ENCODE data around the gene GNAQ. TPM values are rescaled to one million over a fixed set of nuclear protein-coding genes. Genes with fewer than 3 reads are reported as not detected.

Gene GNAQ
- total RNA-seq, 1 donor from 2014 or later: 16.2 TPM

GRCh38 chr9:77750981-77751340, 280.6 kb downstream of the GNAQ start:
- Histone ChIP-seq H3K4me3 (ENCODE audit: low read length in 3 of 3) (no peak overlapping the region), H3K27me3 (ENCODE audit: control insufficient read depth in 3 of 3, insufficient read depth in 3 of 3, low read length in 3 of 3) (no peaks in the 10 kb centered on the region), H3K4me1 (ENCODE audit: control insufficient read depth in 3 of 3, insufficient read depth in 3 of 3, low read length in 3 of 3) (peaks cover 0 to 4% (median 4%) of the 10 kb centered on the region in 3 donors), H3K9ac (ENCODE audit: low read depth in 1 of 3, low read length in 3 of 3) (no peak overlapping the region), H3K27ac (ENCODE audit: low read depth, low read length) (no peak overlapping the region), H3K36me3 (ENCODE audit: control insufficient read depth in 3 of 3, insufficient read depth in 3 of 3, low read length in 3 of 3) (no peaks in the 10 kb centered on the region), H3K9me3 (ENCODE audit: control insufficient read depth in 3 of 3, low read length in 3 of 3) (no peaks in the 10 kb centered on the region)

- H3K9ac ChIP-seq (ENCODE audit: low read depth in 1 of 3, low read length in 3 of 3): no peak overlapping the region
- no peaks in the 10 kb centered on the region for H3K36me3 ChIP-seq (ENCODE audit: control insufficient read depth in 3 of 3, insufficient read depth in 3 of 3, low read length in 3 of 3)
- H3K27me3 ChIP-seq (ENCODE audit: control insufficient read depth in 3 of 3, insufficient read depth in 3 of 3, low read length in 3 of 3): no peaks in the 10 kb centered on the region
- H3K9me3 ChIP-seq (ENCODE audit: control insufficient read depth in 3 of 3, low read length in 3 of 3): no peaks in the 10 kb centered on the region
- H3K4me3 ChIP-seq (ENCODE audit: low read length in 3 of 3): no peak overlapping the region
- peaks cover 0 to 4% (median 4%) of the 10 kb centered on the region in 3 donors for H3K4me1 ChIP-seq (ENCODE audit: control insufficient read depth in 3 of 3, insufficient read depth in 3 of 3, low read length in 3 of 3)
- H3K27ac ChIP-seq (ENCODE audit: low read depth, low read length): no peak overlapping the region
These were observed 281.3 kb downstream of the GNAQ start for GRCh38 chr9:77750284-77750683.

- H3K9ac ChIP-seq (ENCODE audit: low read depth in 1 of 3, low read length in 3 of 3): no peak overlapping the region
- no peak overlapping the region for H3K4me3 ChIP-seq (ENCODE audit: low read length in 3 of 3)
- peaks cover 0 to 8% (median 4%) of the 10 kb centered on the region in 3 donors for H3K4me1 ChIP-seq (ENCODE audit: control insufficient read depth in 3 of 3, insufficient read depth in 3 of 3, low read length in 3 of 3)
- no peaks in the 10 kb centered on the region for H3K36me3 ChIP-seq (ENCODE audit: control insufficient read depth in 3 of 3, insufficient read depth in 3 of 3, low read length in 3 of 3)
- H3K9me3 ChIP-seq (ENCODE audit: control insufficient read depth in 3 of 3, low read length in 3 of 3): no peaks in the 10 kb centered on the region
- H3K27ac ChIP-seq (ENCODE audit: low read depth, low read length): no peak overlapping the region
- no peaks in the 10 kb centered on the region for H3K27me3 ChIP-seq (ENCODE audit: control insufficient read depth in 3 of 3, insufficient read depth in 3 of 3, low read length in 3 of 3)
These were observed 283.3 kb downstream of the GNAQ start for GRCh38 chr9:77748214-77748772.

DNA sequence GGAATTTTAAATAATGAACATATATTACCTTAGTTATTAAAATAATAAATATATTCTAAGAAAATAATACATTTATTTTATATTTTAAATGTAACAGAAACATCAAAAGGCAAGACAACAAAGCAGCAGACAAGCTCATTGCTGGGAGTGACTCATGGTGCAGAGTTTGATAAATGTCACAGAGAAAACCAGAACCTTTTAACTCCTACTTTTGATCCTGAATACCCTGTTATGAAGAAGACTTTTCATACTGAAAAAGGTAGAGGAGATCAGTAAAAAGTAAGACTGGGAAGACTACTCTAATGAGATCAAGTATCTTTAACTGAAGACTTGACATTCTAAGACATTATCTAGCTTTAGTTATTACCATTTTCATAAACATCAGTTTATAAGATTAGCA, 284.4 kb downstream of the GNAQ start:
- Histone ChIP-seq H3K36me3 (ENCODE audit: control insufficient read depth in 3 of 3, insufficient read depth in 3 of 3, low read length in 3 of 3) (no peaks in the 10 kb centered on the region), H3K27ac (ENCODE audit: low read depth, low read length) (no peak overlapping the region), H3K27me3 (ENCODE audit: control insufficient read depth in 3 of 3, insufficient read depth in 3 of 3, low read length in 3 of 3) (no peaks in the 10 kb centered on the region), H3K9ac (ENCODE audit: low read depth in 1 of 3, low read length in 3 of 3) (no peak overlapping the region), H3K4me1 (ENCODE audit: control insufficient read depth in 3 of 3, insufficient read depth in 3 of 3, low read length in 3 of 3) (peaks cover 0 to 4% (median under 1%) of the 10 kb centered on the region in 3 donors), H3K9me3 (ENCODE audit: control insufficient read depth in 3 of 3, low read length in 3 of 3) (no peaks in the 10 kb centered on the region), H3K4me3 (ENCODE audit: low read length in 3 of 3) (no peak overlapping the region)

DNA sequence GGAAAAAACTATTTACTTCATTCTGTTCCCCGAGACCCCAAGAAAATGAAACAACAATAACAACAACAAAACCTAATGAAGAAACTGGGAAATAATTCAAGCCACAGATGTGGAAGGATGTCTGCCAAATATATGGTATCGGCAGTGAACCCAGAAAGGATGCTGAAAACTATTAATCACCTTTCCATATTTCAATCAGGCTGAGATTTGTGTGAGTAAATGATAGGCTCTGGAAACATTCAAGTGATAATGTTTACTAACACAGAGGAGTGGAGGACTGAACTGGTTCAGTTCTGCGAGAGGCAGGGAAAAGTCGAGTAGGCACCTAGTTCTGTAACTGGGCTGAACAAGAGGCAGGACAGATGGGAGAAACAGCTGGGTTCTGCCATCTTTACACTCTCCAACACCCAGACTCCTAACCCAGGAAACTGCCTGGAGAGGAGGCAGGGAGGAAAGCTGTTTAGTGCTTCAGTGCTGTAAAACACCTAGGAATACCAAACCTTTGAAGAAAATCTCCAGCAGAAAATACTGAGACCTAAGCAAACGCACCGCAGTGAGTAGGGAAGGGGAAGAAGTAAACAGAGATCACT, 286.7 kb downstream of the GNAQ start:
- Histone ChIP-seq H3K9me3 (ENCODE audit: control insufficient read depth in 3 of 3, low read length in 3 of 3) (no peaks in the 10 kb centered on the region), H3K4me1 (ENCODE audit: control insufficient read depth in 3 of 3, insufficient read depth in 3 of 3, low read length in 3 of 3) (peaks cover 0 to 4% (median 0%) of the 10 kb centered on the region in 3 donors), H3K27ac (ENCODE audit: low read depth, low read length) (no peak overlapping the region), H3K36me3 (ENCODE audit: control insufficient read depth in 3 of 3, insufficient read depth in 3 of 3, low read length in 3 of 3) (no peaks in the 10 kb centered on the region), H3K4me3 (ENCODE audit: low read length in 3 of 3) (no peak overlapping the region), H3K27me3 (ENCODE audit: control insufficient read depth in 3 of 3, insufficient read depth in 3 of 3, low read length in 3 of 3) (no peaks in the 10 kb centered on the region), H3K9ac (ENCODE audit: low read depth in 1 of 3, low read length in 3 of 3) (no peak overlapping the region)

DNA sequence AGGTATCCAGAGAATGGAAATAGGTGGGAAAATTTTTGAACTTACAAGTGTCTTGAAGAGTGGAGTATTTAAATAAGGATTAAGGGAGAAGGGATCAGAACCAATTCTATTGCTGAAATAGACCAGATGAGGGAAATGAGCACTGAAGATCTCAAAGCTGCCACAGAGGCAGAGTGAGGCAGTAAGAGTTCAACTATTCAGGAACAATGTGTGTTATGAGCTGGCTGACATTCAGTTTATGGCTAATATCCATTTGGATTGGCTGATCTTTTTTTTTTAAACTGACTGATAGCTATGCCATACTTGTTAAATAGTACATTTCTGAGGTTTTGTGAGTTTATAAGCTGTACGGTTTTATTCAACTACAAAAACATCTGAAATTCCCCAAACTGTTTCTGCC, 288.2 kb downstream of the GNAQ start:
- Histone ChIP-seq H3K4me3 (ENCODE audit: low read length in 3 of 3) (no peak overlapping the region), H3K9ac (ENCODE audit: low read depth in 1 of 3, low read length in 3 of 3) (no peak overlapping the region), H3K27ac (ENCODE audit: low read depth, low read length) (no peak overlapping the region), H3K36me3 (ENCODE audit: control insufficient read depth in 3 of 3, insufficient read depth in 3 of 3, low read length in 3 of 3) (no peaks in the 10 kb centered on the region), H3K9me3 (ENCODE audit: control insufficient read depth in 3 of 3, low read length in 3 of 3) (no peaks in the 10 kb centered on the region), H3K4me1 (ENCODE audit: control insufficient read depth in 3 of 3, insufficient read depth in 3 of 3, low read length in 3 of 3) (peaks cover 0 to 4% (median 0%) of the 10 kb centered on the region in 3 donors), H3K27me3 (ENCODE audit: control insufficient read depth in 3 of 3, insufficient read depth in 3 of 3, low read length in 3 of 3) (no peaks in the 10 kb centered on the region)

DNA sequence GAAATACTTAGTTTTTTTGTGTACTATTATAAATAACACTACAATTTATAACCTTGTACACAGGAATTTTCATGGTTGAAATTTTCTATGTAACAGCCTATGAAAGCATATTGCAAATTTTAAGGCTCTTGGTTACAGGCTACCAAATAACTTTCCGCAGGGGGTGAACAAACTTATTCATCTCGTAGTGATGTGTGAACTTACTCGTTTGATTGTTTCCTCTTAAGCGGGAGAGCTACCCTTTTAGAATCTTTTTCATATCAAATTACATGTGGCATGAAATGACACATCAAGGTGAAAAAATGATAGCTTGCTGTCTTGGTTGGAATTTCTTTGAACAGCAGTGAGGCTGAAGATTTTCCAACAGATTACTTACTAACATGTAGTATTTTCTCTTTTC, 292.7 kb downstream of the GNAQ start:
- peaks cover 0 to 7% (median 4%) of the 10 kb centered on the region in 3 donors for H3K4me1 ChIP-seq (ENCODE audit: control insufficient read depth in 3 of 3, insufficient read depth in 3 of 3, low read length in 3 of 3)
- H3K27me3 ChIP-seq (ENCODE audit: control insufficient read depth in 3 of 3, insufficient read depth in 3 of 3, low read length in 3 of 3): no peaks in the 10 kb centered on the region
- no peak overlapping the region for H3K4me3 ChIP-seq (ENCODE audit: low read length in 3 of 3)
- no peak overlapping the region for H3K27ac ChIP-seq (ENCODE audit: low read depth, low read length)
- H3K9me3 ChIP-seq (ENCODE audit: control insufficient read depth in 3 of 3, low read length in 3 of 3): no peaks in the 10 kb centered on the region
- H3K9ac ChIP-seq (ENCODE audit: low read depth in 1 of 3, low read length in 3 of 3): no peak overlapping the region
- H3K36me3 ChIP-seq (ENCODE audit: control insufficient read depth in 3 of 3, insufficient read depth in 3 of 3, low read length in 3 of 3): no peaks in the 10 kb centered on the region

- Histone ChIP-seq H3K36me3 (ENCODE audit: control insufficient read depth in 3 of 3, insufficient read depth in 3 of 3, low read length in 3 of 3) (no peaks in the 10 kb centered on the region), H3K9ac (ENCODE audit: low read depth in 1 of 3, low read length in 3 of 3) (no peak overlapping the region), H3K4me3 (ENCODE audit: low read length in 3 of 3) (no peak overlapping the region), H3K4me1 (ENCODE audit: control insufficient read depth in 3 of 3, insufficient read depth in 3 of 3, low read length in 3 of 3) (peaks cover 12 to 18% (median 13%) of the 10 kb centered on the region in 3 donors), H3K9me3 (ENCODE audit: control insufficient read depth in 3 of 3, low read length in 3 of 3) (no peaks in the 10 kb centered on the region), H3K27ac (ENCODE audit: low read depth, low read length) (no peak overlapping the region), H3K27me3 (ENCODE audit: control insufficient read depth in 3 of 3, insufficient read depth in 3 of 3, low read length in 3 of 3) (no peaks in the 10 kb centered on the region)
These were observed 296.1 kb downstream of the GNAQ start for GRCh38 chr9:77735494-77735893.

GRCh38 chr9:77731930-77732329, 299.7 kb downstream of the GNAQ start:
- H3K27ac ChIP-seq (ENCODE audit: low read depth, low read length): no peak overlapping the region
- peaks cover 12 to 18% (median 13%) of the 10 kb centered on the region in 3 donors for H3K4me1 ChIP-seq (ENCODE audit: control insufficient read depth in 3 of 3, insufficient read depth in 3 of 3, low read length in 3 of 3)
- no peak overlapping the region for H3K9ac ChIP-seq (ENCODE audit: low read depth in 1 of 3, low read length in 3 of 3)
- no peaks in the 10 kb centered on the region for H3K27me3 ChIP-seq (ENCODE audit: control insufficient read depth in 3 of 3, insufficient read depth in 3 of 3, low read length in 3 of 3)
- no peaks in the 10 kb centered on the region for H3K9me3 ChIP-seq (ENCODE audit: control insufficient read depth in 3 of 3, low read length in 3 of 3)
- no peak overlapping the region for H3K4me3 ChIP-seq (ENCODE audit: low read length in 3 of 3)
- H3K36me3 ChIP-seq (ENCODE audit: control insufficient read depth in 3 of 3, insufficient read depth in 3 of 3, low read length in 3 of 3): peaks cover 0 to 10% (median 5%) of the 10 kb centered on the region in 3 donors

DNA sequence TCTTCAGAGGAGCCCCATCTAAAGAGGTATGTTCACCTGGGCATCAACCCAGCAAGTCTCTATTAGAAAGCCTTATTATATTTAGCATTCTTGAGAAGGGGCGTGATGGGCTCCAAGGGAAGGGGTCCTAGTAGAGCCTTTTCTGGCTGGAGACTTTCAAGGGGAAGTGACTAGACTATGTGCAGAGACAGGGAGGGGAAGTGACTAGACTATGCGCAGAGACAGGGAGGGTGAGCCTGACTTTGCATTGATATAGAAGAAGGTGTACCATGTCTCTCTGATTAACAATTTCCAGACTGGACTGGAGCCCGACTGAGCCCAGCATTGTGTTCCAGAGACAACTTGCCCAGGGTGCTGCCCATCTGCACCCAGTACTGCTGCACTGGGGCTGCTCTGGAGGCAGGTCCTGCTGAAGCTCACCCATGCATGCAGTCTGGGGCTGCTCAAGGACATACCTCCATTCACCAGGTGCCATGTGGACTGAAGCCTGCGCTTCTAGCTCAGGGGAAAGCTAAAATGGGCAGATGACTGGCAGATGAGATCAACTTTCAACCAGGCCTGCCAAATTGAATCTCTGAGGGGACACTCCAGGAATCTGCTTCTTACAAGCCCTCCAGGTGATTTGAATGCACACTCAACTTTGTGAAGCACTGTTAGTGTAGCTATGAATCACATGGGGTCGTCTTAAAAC, 300.5 kb downstream of the GNAQ start:
- Histone ChIP-seq H3K36me3 (ENCODE audit: control insufficient read depth in 3 of 3, insufficient read depth in 3 of 3, low read length in 3 of 3) (peaks cover 0 to 10% (median 9%) of the 10 kb centered on the region in 3 donors), H3K9me3 (ENCODE audit: control insufficient read depth in 3 of 3, low read length in 3 of 3) (no peaks in the 10 kb centered on the region), H3K27ac (ENCODE audit: low read depth, low read length) (no peak overlapping the region), H3K9ac (ENCODE audit: low read depth in 1 of 3, low read length in 3 of 3) (no peak overlapping the region), H3K4me3 (ENCODE audit: low read length in 3 of 3) (no peak overlapping the region), H3K27me3 (ENCODE audit: control insufficient read depth in 3 of 3, insufficient read depth in 3 of 3, low read length in 3 of 3) (no peaks in the 10 kb centered on the region), H3K4me1 (ENCODE audit: control insufficient read depth in 3 of 3, insufficient read depth in 3 of 3, low read length in 3 of 3) (peaks cover 12 to 18% (median 13%) of the 10 kb centered on the region in 3 donors)
